ENCODE measurements around the gene DVL3.
"Not testable (repeated sequence)": the region's sequence is repeated elsewhere in the genome, so short reads cannot be mapped to it uniquely, and the experiment has no call there.

The DVL3 gene

DNA sequence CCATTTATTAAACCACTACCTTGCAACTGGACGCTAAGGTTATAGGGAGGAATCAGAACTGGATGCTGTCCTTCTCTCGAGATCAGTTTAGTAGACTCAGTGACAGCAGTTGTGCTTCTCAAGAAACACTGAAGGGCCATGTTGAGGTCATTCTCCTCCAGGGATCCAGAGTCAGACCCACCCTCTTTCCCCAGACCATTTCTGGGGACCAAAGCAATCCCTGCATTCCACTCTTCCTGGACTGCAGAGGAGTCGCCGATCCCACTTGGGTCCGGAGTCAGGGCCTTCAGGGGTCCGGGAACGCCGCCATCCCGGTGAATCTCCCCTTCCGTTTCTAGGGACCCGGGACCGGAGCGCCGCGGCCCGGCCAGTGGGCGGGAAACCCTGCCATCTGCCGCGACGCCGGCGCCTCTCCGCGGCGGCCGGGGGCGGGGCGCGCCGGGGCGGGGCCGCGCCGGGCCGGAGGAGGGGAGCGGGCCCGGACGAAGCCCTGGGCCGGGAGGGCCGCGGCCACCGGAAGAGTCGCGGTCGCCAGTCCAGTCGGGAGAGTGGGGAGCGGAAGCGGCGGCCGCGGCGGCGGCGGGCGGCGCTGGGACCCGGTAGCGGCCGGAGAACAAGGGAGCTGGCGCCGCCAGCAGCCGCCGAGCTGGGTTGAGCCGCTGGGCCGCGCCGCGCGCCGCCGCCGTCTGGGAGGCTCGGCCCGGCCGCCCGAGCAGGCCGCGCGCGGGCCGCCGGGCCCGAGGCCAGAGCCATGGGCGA is at the start of gene DVL3:
Gene DVL3 (plus strand): TSS at position 493 of the 759 bp plus-strand sequence. CDS start 259 bp downstream, at position 752.
- DNase-seq (ENCODE audit: low spot score): peak; percentile 41

GRCh38 chr3:184110316-184110725 is 44.9 kb upstream of the DVL3 start:
- peak; percentile 15 for DNase-seq (ENCODE audit: low spot score)

- no peak for DNase-seq (ENCODE audit: low spot score)
Measured at GRCh38 chr3:184116017-184116416, 39.2 kb upstream of the DVL3 start.

- DNase-seq (ENCODE audit: low spot score): no peak
Measured at GRCh38 chr3:184117636-184118035, 37.5 kb upstream of the DVL3 start.

- not testable (repeated sequence) for DNase-seq (ENCODE audit: low spot score)
Measured at GRCh38 chr3:184121031-184121430, 34.1 kb upstream of the DVL3 start.

- no peak for DNase-seq (ENCODE audit: low spot score)
Measured at GRCh38 chr3:184126006-184126405, 29.2 kb upstream of the DVL3 start.

- DNase-seq (ENCODE audit: low spot score): no peak
Measured at GRCh38 chr3:184129012-184129411, 26.2 kb upstream of the DVL3 start.

GRCh38 chr3:184132945-184133344 is 22.2 kb upstream of the DVL3 start:
- no peak for DNase-seq (ENCODE audit: low spot score)

GRCh38 chr3:184133840-184134745 is 21.1 kb upstream of the DVL3 start:
- peak; percentile 65 for DNase-seq (ENCODE audit: low spot score)

DNA sequence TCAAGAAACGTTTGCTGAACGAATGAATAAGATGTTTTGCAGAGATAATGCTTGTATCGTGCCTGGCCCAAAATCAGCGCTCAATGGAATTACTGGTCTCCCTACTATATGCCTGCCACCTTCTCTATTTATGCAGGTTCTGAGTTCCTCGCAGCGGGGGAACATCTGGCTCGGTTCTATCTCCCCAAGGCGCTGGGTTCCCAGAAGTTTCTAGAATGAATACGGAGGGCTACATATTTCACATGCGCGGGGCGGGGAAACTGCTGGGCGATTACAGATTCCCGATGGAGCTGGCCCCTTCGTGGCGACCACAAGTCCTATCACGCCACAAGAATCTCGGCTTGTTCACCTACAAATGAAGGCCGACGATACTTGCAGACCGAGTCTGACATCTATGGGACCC is 20.4 kb upstream of the DVL3 start:
- DNase-seq (ENCODE audit: low spot score): peak; percentile 17

- peak; percentile 92 for DNase-seq (ENCODE audit: low spot score)
Measured at GRCh38 chr3:184135149-184135910, 19.8 kb upstream of the DVL3 start, which contains the start of gene EIF2B5. TSS of gene EIF2B5 (plus strand) at chr3:184135358. CDS start at chr3:184135386, 28 bp downstream.

GRCh38 chr3:184135911-184136260 is 19.3 kb upstream of the DVL3 start:
- DNase-seq (ENCODE audit: low spot score): no peak

DNA sequence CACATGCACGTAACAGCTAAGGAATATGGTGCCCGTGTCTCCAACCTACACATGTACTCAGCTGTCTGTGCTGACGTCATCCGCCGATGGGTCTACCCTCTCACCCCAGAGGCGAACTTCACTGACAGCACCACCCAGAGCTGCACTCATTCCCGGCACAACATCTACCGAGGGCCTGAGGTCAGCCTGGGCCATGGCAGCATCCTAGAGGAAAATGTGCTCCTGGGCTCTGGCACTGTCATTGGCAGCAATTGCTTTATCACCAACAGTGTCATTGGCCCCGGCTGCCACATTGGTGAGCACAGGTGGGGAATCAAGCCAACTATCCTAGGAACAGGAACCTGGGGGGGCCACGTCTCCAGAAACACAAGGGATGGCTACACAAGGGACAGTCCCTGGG is 14.7 kb upstream of the DVL3 start:
- DNase-seq (ENCODE audit: low spot score): no peak

GRCh38 chr3:184142199-184142598 is 13.0 kb upstream of the DVL3 start:
- DNase-seq (ENCODE audit: low spot score): no peak

DNA sequence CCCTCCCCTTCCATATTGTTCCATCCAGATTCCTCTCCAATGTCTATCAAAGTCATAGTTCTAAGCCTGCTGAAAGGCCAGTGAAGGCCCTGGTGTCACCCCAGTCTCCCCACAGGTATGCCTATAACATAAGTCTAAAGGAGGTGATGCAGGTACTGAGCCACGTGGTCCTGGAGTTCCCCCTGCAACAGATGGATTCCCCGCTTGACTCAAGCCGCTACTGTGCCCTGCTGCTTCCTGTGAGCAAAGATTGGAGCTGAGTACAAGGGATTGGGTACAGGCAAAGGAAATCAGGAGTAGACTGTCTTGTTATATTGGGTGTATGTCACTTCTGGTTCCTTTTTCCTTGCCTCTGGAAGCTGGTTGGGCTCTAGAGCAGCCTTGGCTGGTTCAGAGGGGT is 11.8 kb upstream of the DVL3 start:
- DNase-seq (ENCODE audit: low spot score): no peak

DNA sequence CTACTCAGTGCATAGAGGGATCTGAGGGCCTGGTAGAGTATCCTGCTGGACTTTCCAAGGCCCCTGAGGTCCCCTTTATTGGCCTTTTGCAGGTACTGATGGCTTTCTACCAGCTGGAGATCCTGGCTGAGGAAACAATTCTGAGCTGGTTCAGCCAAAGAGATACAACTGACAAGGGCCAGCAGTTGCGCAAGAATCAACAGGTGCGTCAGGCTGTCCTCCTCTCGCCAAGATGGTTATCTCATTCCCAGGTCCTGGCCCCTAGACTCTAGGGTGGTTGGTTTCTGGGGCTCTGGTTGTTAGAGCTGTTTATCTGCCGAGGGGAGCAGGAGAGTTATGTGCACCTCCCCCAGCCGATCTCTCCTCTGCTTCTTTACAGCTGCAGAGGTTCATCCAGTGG is 10.7 kb upstream of the DVL3 start:
- DNase-seq (ENCODE audit: low spot score): no peak

- DNase-seq (ENCODE audit: low spot score): peak; percentile 24
Measured at GRCh38 chr3:184145111-184145524, 10.1 kb upstream of the DVL3 start.

DNA sequence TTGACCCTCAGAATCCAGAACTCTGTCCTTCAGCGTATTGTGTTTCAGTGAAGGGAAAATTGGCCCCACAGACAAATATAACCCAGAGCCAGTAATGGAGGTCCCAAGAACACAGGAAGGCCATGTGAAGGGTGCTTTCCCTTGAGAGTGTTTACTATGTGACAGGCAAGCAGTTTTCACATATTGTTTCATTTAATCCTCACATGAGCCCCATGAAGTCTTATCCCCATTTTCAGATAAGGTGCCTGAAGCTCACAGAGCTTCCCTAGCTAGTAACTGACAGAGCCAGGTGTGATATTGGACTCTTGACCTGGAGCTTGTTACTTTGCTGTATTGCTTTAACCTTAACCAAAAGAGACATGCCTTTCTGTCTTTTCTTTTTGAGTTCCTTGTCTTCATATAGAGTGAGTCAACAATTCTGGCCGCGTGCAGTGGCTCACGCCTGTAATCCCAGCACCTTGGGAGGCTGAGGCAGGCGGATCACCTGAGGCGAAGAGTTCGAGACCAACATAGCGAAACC is 9.4 kb upstream of the DVL3 start:
- DNase-seq (ENCODE audit: low spot score): no peak

- DNase-seq (ENCODE audit: low spot score): no peak
Measured at GRCh38 chr3:184148076-184148475, 7.1 kb upstream of the DVL3 start.

- DNase-seq (ENCODE audit: low spot score): no peak
Measured at GRCh38 chr3:184149123-184149522, 6.1 kb upstream of the DVL3 start.

DNA sequence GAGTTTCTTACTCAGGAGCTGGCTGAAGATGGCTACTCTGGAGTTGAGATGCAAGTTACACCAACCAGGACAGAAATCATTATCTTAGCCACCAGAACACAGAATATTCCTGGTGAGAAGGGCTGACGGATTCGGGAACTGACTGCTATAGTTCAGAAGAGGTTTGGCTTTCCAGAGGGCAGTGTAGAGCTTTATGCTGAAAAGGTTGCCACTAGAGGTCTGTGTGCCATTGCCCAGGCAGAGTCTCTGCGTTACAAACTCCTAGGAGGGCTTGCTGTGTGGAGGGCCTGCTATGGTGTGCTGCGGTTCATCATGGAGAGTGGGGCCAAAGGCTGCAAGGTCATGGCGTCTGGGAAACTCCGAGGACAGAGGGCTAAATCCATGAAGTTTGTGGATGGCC is 5.4 kb upstream of the DVL3 start:
- DNase-seq (ENCODE audit: low spot score): not testable (repeated sequence)

Data from activated CD4-positive, alpha-beta T cell treated with anti-CD3 and anti-CD28 coated beads, Interleukin-2, Interleukin-4, amounts not matched to agents 100 ng/mL and 50 ng/mL, durations not matched to agents 16 hours and 8 hours (primary cell).